Osteocyte (in vitro differentiated cells): Measurements from ENCODE around the gene ARSB. TPM values are rescaled to one million over a fixed set of nuclear protein-coding genes. Genes with fewer than 3 reads are reported as not detected.

ENCODE experiments used
- DNase-seq: peaks from one replicate; pipeline ENCODE4 v3.0.0; 2021; ENCODE audit warnings: mixed read lengths; ENCODE audit not compliant: unreplicated experiment; ENCODE audit errors: extremely low spot score
- H3K27ac Mint-ChIP-seq: one replicate; pipeline ENCODE4 v1.8.0; 2021; ENCODE audit warnings: mild to moderate bottlenecking, mixed read lengths; ENCODE audit not compliant: unreplicated experiment
- H3K27me3 Mint-ChIP-seq: one replicate; pipeline ENCODE4 v1.8.0; 2021; ENCODE audit warnings: mixed read lengths; ENCODE audit not compliant: unreplicated experiment
- H3K36me3 Mint-ChIP-seq: one replicate; pipeline ENCODE4 v1.8.0; 2021; ENCODE audit warnings: mixed read lengths; ENCODE audit not compliant: unreplicated experiment
- H3K4me1 Mint-ChIP-seq: one replicate; pipeline ENCODE4 v1.8.0; 2021; ENCODE audit warnings: mixed read lengths; ENCODE audit not compliant: unreplicated experiment
- H3K4me3 Mint-ChIP-seq: one replicate; pipeline ENCODE4 v1.8.0; 2021; ENCODE audit warnings: mild to moderate bottlenecking, moderate library complexity, mixed read lengths; ENCODE audit not compliant: unreplicated experiment
- H3K9me3 Mint-ChIP-seq: one replicate; pipeline ENCODE4 v1.8.0; 2021; ENCODE audit warnings: mixed read lengths; ENCODE audit not compliant: unreplicated experiment
- CTCF ChIP-seq: fragments of 200-600 bp; sonication (generic); IDR thresholded peaks from 2 replicates; pipeline ENCODE4 v1.5.0; 2021; ENCODE audit warnings: antibody characterized with exemption, mild to moderate bottlenecking, moderate library complexity
- total RNA-seq: library from RNA; stranded (reverse); gene quantifications from 2 replicates; pipeline ENCODE4 v1.2.1, GENCODE V29; 2021

Gene ARSB
- total RNA-seq, 1 donor from 2014 or later, result 34.9 TPM

GRCh38 chr5:78758169-78758839 is 226.8 kb downstream of the ARSB start:
- no peak for TF ChIP-seq CTCF
- H3K4me1 Mint-ChIP-seq, result peaks cover 44% of the 10 kb centered on the region
- H3K27me3 Mint-ChIP-seq, result no peaks in the 10 kb centered on the region
- no peak for DNase-seq
- H3K27ac Mint-ChIP-seq, result peak overlapping the region; percentile 67
- no peaks in the 10 kb centered on the region for H3K9me3 Mint-ChIP-seq
- H3K36me3 Mint-ChIP-seq, result no peaks in the 10 kb centered on the region
- no peak overlapping the region for H3K4me3 Mint-ChIP-seq

- no peaks in the 10 kb centered on the region for H3K9me3 Mint-ChIP-seq
- H3K4me3 Mint-ChIP-seq, result no peak overlapping the region
- peak overlapping the region; percentile 67 for H3K27ac Mint-ChIP-seq
- no peaks in the 10 kb centered on the region for H3K36me3 Mint-ChIP-seq
- peaks cover 53% of the 10 kb centered on the region for H3K4me1 Mint-ChIP-seq
- TF ChIP-seq CTCF, result no peak
- DNase-seq, result peak; percentile 8
- H3K27me3 Mint-ChIP-seq, result no peaks in the 10 kb centered on the region
Observed at GRCh38 chr5:78757269-78758053, 227.6 kb downstream of the ARSB start.

GRCh38 chr5:78756858-78757257 is 228.3 kb downstream of the ARSB start:
- Mint-ChIP-seq H3K4me3 (no peak overlapping the region), H3K27ac (peak overlapping the region; percentile 67)

GRCh38 chr5:78755822-78756429 is 229.2 kb downstream of the ARSB start:
- no peak for DNase-seq
- Mint-ChIP-seq H3K4me1 (peaks cover 67% of the 10 kb centered on the region), H3K27ac (no peak overlapping the region), H3K9me3 (no peaks in the 10 kb centered on the region), H3K27me3 (no peaks in the 10 kb centered on the region), H3K36me3 (no peaks in the 10 kb centered on the region), H3K4me3 (no peak overlapping the region)
- no peak for TF ChIP-seq CTCF

More at GRCh38 chr5:78756858-78757257, 228.3 kb downstream of the ARSB start:
- H3K36me3 Mint-ChIP-seq, result no peaks in the 10 kb centered on the region
- H3K4me1 Mint-ChIP-seq, result peaks cover 58% of the 10 kb centered on the region
- no peaks in the 10 kb centered on the region for H3K9me3 Mint-ChIP-seq
- no peak for DNase-seq
- no peaks in the 10 kb centered on the region for H3K27me3 Mint-ChIP-seq
- no peak for TF ChIP-seq CTCF

GRCh38 chr5:78754655-78755054 is 230.5 kb downstream of the ARSB start:
- TF ChIP-seq CTCF, result no peak
- peaks cover 78% of the 10 kb centered on the region for H3K4me1 Mint-ChIP-seq
- H3K9me3 Mint-ChIP-seq, result no peaks in the 10 kb centered on the region
- H3K4me3 Mint-ChIP-seq, result no peak overlapping the region
- H3K27ac Mint-ChIP-seq, result no peak overlapping the region
- H3K27me3 Mint-ChIP-seq, result no peaks in the 10 kb centered on the region
- no peak for DNase-seq
- no peaks in the 10 kb centered on the region for H3K36me3 Mint-ChIP-seq
